HG03439 (cell line): ENCODE data around the gene CTCF.
A peak's percentile ranks its signal among the peaks of the same experiment; 100 is the strongest.

Experiments
- ATAC-seq: cut with Tn5 transposase; IDR thresholded peaks from one replicate; pipeline ENCODE4 v1.9.1; 2021; ENCODE audit warnings: mild to moderate bottlenecking, moderate library complexity; ENCODE audit not compliant: unreplicated experiment

Gene CTCF

DNA sequence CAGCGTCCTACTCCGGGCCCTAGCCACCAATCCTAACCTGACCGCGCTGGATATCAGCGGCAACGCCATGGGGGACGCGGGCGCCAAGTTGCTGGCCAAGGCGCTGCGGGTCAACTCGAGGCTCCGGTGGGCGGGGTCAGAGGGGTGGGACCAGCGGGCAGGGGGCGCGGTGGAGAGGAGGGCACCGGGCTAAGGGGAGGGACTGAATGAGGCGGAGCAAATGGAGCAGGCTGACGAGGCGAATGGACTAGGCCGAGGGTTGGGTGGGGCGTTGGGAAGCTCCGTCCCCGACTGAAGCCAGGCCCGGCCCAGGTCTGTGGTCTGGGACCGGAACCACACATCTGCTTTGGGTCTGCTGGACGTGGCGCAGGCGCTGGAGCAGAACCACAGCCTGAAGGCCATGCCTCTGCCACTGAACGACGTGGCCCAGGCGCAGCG, 87.2 kb downstream of the CTCF start:
- ATAC-seq, result no peak

DNA sequence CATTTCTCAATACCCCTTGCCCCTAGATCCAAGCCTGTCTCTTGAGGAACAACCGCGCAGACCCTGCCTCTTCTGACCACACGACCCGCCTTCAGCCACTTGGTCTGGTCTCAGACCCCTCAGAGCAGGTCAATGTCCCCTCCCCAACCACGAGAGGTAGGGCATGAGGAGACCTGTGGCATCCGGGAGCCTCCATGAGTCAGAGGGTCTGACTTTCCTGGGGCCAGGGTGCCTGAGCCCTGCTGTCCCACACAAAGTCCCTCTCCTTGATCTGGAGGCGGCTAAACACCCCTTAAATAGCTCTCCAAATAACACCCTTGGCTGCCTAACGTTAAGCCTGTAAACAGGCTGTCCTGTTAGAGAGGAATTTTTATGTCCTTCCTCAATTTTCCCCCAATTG, 87.7 kb downstream of the CTCF start:
- ATAC-seq, result no peak

DNA sequence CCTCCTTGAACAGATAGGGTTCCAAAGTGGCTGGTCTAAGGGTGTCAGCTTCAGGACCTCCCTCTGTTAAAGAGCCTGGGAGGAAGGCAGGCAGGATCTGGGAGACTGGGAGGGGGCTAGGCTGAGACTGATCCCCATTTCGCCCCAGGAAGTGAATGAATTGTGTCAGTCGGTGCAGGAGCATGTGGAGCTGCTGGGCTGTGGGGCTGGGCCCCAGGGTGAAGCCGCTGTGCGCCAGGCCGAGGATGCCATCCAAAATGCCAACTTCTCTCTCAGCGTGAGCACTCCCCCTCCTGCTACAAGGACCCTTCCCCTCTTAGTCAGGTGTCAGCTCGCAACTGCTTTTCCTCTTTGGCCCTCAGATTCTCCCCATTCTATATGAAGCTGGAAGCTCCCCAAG, 88.7 kb downstream of the CTCF start:
- ATAC-seq, result no peak

DNA sequence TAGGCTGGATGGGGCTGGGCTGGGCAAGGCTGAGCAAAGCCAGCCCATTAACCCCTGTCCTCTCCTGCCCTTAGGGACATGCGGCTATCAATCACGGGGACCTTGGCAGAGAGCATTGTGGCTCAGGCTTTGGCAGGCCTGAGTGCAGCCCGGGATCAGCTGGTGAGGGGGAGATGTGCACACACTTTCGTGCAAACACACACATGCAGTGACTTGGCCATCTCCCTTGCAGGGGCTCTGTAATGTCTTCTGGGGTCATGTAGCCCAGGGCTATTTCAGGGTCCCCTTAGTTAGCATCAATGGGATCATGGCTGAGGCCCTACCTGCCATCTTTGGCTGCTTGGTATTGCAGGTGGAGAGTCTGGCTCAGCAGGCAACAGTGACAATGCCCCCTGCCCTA, 89.5 kb downstream of the CTCF start:
- ATAC-seq, result no peak

DNA sequence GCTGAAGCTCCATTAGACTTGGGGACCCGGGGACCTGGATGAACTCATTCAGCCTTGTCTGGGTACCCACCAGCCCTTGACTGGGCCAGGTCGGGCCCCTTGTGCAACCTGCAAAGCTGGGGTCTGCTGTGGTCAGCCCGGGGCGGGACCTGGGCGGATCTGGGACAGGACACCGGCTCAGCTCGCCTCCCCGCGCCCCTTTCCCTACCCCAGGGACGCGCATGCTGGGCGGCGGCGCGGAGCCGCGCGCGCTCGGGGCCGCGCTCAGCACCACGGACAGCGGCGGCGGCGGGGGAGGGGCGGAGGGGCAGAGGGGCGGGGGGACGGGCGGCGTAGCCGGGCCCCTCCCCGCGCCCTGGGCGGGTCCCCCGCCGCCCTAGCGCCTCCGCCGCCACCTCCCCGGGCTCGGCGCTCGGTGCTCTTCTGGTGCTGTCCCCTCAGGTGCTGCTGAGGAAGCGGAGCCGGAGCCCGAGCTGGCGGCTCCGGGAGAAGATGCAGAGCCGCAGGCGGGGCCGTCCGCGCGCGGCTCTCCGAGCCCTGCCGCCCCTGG, 90.3 kb downstream of the CTCF start:
- no peak for ATAC-seq

DNA sequence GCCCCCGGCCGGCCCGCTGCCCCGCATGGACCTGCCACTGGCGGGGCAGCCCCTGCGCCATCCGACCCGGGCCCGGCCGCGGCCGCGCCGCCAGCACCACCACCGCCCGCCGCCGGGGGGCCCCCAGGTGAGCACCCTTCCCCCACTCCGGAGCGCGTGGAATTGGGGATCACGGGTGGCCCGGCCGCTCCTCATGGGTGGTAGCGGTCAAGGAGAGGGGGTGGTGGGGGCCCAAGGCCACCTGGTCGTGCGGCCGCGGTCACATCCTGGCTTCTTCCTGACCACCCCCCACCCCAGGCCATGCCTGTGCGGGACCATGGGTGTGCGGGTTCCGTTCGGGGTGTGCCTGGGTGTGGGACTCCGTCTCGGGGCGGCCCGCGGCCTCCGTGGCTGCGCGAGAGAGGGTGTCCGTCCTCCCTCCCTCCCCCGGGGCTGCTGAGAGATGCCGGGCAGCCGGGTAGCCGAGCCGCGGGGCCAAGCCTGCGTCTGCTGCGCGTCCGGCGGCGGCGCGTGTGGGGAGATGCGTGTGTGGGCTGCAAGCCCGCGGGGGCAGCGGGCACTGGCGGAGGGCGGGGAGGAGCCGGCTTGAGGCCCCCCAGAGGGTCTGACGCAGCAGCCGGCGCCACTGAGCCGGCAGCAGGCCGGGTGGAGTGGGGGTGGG, 90.9 kb downstream of the CTCF start:
- no peak for ATAC-seq

DNA sequence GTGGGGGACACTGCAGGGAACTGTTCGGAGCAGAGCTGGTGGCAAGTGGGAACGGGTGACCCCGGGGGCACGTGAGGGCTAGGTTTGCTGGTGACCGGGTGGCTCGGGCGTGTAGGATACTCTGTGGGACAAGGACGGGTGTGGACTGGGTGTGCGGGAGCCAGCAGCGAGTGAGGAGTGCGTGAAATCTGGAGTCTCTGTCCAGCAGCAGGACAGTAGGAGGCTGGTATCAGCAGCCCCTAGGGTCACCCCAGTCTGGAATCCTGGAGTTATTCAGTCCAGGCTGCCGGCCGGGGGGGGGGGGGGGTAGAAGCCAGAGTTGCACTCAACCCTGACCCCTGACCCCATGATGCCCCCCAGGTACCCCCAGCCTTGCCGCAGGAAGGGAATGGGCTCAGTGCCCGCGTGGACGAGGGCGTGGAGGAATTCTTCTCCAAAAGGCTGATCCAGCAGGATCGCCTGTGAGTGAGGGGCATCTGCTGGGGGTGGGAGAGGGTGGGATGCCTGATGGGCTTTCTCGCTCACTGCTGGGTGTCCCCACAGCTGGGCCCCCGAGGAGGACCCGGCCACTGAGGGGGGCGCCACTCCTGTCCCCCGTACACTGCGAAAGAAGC, 91.6 kb downstream of the CTCF start:
- ATAC-seq, result no peak

DNA sequence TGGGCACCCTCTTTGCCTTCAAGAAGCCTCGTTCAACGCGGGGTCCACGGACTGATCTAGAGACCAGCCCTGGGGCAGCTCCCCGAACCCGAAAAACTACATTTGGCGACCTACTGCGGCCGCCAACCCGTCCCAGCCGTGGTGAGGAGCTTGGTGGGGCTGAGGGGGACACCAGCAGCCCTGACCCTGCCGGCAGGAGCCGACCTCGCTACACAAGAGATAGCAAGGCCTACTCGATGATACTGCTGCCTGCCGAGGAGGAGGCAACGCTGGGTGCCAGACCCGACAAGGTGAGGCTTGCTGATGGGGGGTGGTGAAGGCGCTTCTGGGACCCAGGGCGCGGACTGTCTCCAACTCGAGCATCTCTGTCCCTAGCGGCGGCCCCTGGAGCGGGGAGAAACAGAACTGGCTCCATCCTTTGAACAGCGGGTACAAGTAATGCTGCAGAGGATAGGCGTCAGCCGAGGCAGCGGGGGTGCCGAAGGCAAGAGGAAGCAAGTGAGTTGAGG, 92.1 kb downstream of the CTCF start:
- ATAC-seq, result no peak

DNA sequence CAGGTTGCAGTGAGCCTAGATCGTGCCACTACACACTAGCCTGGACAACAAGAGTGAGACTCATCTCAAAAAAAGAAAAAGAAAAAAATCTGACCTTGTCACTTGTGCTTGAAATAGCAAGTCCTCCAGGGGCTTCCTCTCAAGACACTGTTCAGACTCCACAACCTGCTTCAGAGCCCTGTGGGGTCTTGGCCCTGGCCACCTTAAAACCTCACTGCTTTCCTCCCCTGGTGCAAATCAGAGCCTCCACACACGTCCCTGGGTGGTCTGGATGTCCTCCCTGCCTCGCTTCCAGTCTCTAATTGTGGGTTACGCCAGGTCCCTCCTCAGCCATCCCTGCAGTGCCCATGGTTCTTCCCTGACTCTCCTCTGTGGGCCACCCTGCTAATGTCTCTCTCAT, 93.0 kb downstream of the CTCF start:
- ATAC-seq, result no peak

DNA sequence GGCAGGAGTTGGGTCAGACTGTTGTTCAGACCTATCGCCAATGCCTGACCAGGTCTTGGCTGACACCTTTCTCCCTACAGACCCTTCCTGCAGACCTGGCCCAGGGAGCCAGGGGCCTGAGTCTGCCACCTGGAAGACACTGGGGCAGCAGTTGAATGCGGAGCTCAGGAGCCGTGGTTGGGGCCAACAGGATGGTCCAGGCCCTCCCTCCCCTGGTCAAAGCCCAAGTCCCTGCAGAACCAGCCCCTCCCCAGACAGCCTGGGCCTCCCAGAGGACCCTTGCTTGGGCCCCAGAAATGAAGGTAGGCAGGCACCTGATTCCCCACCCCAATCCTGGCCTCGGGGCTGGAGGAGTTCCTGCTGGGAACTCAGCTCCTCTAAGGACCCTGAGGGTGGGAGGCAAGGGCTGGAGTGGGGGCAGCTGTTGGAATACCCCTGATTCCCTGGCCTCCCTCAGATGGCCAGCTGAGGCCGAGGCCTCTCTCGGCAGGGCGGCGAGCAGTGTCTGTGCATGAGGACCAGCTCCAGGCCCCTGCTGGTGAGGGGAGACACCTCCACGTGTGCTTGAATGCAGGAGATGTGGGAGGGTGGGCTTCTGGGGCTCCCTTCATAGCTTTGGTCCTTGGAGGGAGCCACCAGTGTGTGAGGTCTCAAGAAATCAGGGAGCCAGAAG, 94.2 kb downstream of the CTCF start:
- ATAC-seq, result no peak

DNA sequence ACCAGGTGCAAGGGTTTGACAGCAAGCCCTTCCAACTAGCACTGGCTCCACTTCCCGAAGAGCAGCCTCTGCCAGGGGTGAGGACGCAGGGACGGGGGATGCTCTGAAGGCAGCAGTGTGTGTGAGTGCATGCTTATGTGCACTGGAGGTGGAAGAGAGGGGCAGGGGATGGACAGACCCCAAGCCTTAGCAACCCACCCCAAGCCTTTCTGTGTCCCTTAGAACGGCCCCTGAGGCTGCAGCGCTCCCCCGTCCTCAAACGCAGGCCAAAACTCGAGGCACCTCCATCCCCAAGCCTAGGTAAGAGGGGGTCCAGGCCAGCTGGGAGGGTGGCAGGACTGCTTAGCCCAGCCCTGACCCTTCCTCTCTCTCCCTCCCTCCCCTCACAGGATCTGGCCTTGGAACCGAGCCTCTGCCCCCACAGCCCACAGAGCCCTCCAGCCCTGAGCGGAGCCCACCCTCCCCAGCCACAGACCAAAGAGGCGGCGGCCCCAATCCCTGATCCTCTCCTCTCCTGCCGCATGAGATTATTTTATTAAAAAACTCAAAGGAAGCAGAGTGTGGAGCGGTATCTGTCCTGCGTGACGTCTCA, 94.8 kb downstream of the CTCF start:
- ATAC-seq, result no peak

DNA sequence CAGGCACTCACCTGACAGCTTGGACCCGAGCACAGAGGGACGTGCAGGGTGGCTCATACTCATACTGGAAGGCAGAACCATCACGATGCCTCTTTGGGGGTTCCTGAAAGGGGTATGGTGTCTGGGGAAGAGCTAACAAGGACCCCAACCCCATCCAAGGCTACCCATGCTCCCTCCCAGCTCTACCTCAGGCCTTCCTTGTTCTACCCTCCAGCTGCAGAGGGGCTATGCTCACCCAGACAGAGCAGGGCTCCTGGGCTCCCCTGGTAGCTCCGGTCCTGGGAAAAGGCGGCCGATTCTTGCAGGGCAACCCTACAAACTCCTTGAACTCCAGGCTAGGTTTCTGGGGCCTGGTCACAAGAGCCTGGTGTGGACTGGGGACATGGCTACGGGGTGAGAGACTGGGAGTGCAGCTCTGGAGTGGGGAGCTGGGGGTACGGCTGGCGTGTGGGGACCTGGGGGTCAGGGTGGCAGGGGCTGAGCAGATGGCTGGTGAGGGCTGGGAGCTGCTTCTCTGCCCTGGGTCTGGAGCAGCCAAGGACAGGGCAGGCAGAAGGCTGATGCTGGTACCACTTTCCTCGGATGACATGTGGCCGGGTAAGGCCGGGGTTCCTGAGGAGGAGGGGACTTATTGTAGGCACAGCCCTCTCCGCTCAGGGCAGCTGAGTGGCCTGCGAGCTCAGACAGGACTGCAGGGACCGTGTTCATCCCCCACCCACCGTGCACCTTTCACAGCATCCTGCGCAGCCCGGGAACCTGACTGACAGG, 95.6 kb downstream of the CTCF start:
- no peak for ATAC-seq

DNA sequence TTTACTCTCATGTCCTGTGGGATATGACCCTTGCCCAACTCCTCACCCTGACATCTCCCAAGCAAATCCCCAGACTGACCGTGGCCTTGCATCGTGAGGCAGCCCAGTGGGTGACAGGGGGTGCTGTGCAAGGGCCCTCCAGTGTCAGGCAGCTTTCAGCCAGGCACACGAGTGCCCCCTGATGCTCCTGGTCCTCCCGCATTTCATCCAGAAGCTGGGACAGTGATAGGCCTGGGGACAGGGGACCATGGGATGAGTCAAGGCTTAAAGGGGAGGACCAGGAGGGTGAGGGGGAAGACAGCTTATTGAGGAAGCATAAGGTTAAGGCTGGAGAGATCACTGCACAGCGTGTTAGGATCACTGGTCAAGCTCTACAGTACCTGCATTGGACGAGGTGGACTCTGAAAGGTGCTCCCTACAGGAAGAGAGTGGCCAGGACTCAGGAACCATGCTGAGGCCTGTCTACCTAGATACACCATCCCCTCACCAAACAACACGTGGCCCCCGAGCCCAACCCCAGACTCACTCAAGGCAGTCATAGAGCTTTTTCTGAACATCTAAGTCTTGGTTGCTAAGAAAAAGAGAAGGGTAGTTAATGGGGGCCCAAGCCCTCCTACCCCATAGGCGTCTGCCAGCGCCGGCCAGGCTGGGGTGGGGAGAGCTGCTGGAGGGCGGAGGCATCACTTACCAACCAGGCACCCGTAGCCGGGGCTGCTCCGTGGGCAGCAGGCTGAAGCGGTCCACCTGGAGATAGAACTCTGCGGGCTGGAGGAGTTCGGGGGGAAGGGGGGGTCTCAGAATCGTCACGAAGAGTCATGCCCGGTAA, 96.7 kb downstream of the CTCF start:
- ATAC-seq, result no peak

DNA sequence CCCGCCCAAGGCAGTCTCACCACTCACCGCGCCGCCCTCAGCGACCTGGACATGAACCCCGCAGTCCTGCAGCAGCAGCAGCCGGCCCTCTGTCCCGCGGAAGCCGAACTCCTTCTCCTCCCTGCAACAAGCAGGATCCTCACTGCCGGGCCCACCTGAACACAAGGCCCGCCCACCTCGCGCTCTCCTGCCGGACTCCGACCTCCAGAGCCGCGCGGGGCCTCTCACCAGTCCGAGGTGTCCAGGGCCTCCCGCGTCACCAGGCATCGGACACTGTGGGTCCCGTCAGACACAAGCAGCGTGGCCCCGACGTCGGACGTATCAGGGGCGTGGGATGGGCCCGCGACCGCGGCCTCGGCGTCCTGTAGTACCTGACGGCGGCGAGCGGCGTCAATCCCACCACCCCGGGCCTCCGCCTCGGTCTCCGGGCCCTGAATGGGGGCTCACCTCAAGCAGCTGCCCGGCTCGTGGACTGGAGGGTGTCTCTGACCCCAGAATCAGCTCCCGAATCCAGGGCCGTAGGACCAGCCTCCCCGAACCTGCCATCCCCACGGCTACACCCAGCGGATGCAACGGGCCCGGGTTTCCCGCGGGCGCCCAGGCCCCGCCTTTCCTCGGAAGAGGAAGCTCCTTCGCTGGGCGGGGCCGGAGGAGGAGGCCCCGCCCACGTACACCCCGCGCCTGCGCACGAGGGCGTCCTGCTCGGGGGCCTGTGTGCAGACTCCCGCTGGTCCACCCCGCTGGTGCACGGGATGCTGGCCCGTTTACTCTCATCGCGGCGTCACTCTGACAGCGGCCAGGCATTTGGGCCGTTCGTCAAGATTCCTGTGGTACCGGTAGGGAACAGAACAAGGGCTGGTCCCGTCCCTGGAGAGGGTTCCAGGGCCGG, 97.6 kb downstream of the CTCF start, which contains the start of gene ACD:
Gene ACD (minus strand): TSS at position 586 of the 889 bp plus-strand sequence. CDS start 40 bp downstream, at position 546.
- ATAC-seq, result peak; percentile 50

DNA sequence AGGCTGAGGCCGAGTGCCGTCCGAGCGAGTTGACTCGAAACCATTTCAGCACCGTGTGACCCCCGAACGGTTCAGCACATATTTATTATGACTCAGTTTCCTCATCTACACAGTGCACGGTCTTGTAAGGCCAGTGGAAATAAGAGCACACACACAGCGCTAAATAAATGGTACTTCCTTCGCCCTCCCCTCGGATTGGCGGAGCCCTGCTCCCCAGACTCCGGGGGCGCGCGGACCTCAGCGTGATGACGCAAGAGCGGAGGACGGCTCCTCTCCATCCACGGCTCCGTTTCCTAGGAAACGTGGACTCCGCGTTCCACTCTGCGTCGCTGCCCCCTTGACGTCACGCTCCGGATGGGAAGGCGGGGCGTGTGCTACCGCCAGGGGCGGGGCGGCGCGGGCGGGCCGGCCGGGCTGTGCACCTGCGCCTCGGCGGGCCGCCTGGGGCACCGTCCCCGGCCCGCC, 98.3 kb downstream of the CTCF start, which contains the start of gene PARD6A:
Gene PARD6A (plus strand): TSS at position 397 of the 465 bp plus-strand sequence. CDS start 79 bp downstream, outside the sequence.
- ATAC-seq, result peak; percentile 77

DNA sequence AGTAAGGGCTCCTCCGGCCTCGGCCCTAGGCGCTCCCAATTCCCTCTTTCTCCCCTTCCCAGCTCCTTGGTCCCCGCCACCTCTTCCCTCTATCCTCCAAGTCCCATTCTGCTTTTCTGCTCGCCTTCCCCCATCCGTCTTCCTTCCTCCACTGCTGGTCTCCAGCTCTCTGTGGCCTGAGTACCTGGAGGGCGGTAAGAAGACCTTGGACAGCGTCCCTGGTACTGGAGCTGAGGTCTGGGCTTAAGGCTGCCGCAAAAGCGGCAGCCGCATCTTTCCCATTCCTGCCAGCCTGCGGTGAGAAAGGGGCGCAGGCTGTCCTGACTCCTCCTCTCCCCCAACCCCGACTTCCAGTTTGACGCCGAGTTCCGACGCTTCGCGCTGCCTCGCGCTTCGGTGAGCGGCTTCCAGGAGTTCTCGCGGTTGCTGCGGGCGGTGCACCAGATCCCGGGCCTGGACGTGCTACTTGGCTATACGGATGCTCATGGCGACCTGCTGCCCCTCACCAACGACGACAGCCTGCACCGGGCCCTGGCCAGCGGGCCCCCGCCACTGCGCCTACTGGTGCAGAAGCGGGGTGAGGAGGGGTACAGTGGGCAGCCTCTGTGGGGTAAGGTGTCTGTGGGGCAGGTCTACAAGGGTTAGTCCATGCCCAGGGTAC, 98.9 kb downstream of the CTCF start:
- no peak for ATAC-seq

DNA sequence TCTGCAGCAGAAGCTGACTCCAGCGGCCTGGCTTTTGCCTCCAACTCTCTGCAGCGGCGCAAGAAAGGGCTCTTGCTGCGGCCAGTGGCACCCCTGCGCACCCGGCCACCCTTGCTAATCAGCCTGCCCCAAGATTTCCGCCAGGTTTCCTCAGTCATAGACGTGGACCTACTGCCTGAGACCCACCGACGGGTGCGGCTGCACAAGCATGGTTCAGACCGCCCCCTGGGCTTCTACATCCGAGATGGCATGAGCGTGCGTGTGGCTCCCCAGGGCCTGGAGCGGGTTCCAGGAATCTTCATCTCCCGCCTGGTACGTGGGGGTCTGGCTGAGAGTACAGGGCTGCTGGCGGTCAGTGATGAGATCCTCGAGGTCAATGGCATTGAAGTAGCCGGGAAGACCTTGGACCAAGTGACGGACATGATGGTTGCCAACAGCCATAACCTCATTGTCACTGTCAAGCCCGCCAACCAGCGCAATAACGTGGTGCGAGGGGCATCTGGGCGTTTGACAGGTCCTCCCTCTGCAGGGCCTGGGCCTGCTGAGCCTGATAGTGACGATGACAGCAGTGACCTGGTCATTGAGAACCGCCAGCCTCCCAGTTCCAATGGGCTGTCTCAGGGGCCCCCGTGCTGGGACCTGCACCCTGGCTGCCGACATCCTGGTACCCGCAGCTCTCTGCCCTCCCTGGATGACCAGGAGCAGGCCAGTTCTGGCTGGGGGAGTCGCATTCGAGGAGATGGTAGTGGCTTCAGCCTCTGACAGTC, 99.7 kb downstream of the CTCF start:
- ATAC-seq, result no peak
